DND-41 (cell line): ENCODE measurements around the gene PWWP2B.
"Not testable (repeated sequence)": the region's sequence is repeated elsewhere in the genome, so short reads cannot be mapped to it uniquely, and the experiment has no call there.

Experiments
- ATAC-seq: fragments of 200-7000 bp; cut with Tn5 transposase; 3 replicates; pipeline ENCODE4 v1.9.1; 2021; ENCODE audit warnings: low read depth; ENCODE audit not compliant: insufficient read depth
- DNase-seq: peaks from one replicate; pipeline ENCODE4 v3.0.0-alpha.2; 2020
- H2AFZ ChIP-seq: 2 replicates; pipeline ENCODE4 v1.6.0; 2012; ENCODE audit warnings: low read depth, low read length
- H3K27ac ChIP-seq: 2 replicates; pipeline ENCODE4 v1.5.1; 2012; ENCODE audit warnings: low read length, inconsistent platforms
- H3K27me3 ChIP-seq: fragments of 200-600 bp; sonication (generic); 2 replicates; pipeline ENCODE4 v1.6.0; 2012; ENCODE audit warnings: low read length, mild to moderate bottlenecking, inconsistent platforms; ENCODE audit not compliant: insufficient read depth, poor library complexity
- H3K36me3 ChIP-seq: 2 replicates; pipeline ENCODE4 v1.5.1; 2012; ENCODE audit warnings: low read length, inconsistent platforms; ENCODE audit not compliant: insufficient read depth
- H3K4me1 ChIP-seq: 2 replicates; pipeline ENCODE4 v1.5.1; 2012; ENCODE audit warnings: mild to moderate bottlenecking, low read length; ENCODE audit not compliant: insufficient read depth
- H3K4me2 ChIP-seq: 2 replicates; pipeline ENCODE4 v1.6.0; 2012; ENCODE audit warnings: mild to moderate bottlenecking, moderate library complexity, low read length, inconsistent platforms; ENCODE audit not compliant: insufficient read depth
- H3K4me3 ChIP-seq, 2 experiments: fragments of 200-600 bp in 1 of 2; shearing (Covaris generic) in 1 of 2; 2 replicates each; pipeline ENCODE4 v1.5.1; 2012 to 2016; ENCODE audit warnings: inconsistent platforms in 2 of 2, low read length in 2 of 2, mild to moderate bottlenecking in 2 of 2, low read depth in 1 of 2, moderate library complexity in 1 of 2
- H3K79me2 ChIP-seq: 2 replicates; pipeline ENCODE4 v1.6.0; 2012; ENCODE audit warnings: low read length, inconsistent platforms; ENCODE audit not compliant: insufficient read depth
- H3K9ac ChIP-seq: 2 replicates; pipeline ENCODE4 v1.6.0; 2012; ENCODE audit warnings: low read depth, mild to moderate bottlenecking, inconsistent platforms, low read length, moderate library complexity
- H3K9me3 ChIP-seq: 2 replicates; pipeline ENCODE4 v1.5.1; 2012; ENCODE audit warnings: low read length, moderate library complexity, mild to moderate bottlenecking, inconsistent platforms; ENCODE audit not compliant: insufficient read depth, severe bottlenecking
- H4K20me1 ChIP-seq: 2 replicates; pipeline ENCODE4 v1.6.0; 2012; ENCODE audit warnings: low read length; ENCODE audit not compliant: insufficient read depth
- EZH2 ChIP-seq: IDR thresholded peaks from 3 replicates; pipeline ENCODE4 v1.6.1; 2012; ENCODE audit warnings: borderline replicate concordance, low read depth, mild to moderate bottlenecking, moderate library complexity, low read length, inconsistent platforms; ENCODE audit not compliant: severe bottlenecking
- TF ChIP-seq, protein P1 (sequence below): IDR thresholded peaks from 2 replicates; pipeline ENCODE4 v1.5.1; 2012; ENCODE audit warnings: borderline replicate concordance, low read length, moderate library complexity, mild to moderate bottlenecking; ENCODE audit not compliant: poor library complexity, severe bottlenecking; ENCODE audit errors: extremely low read depth

Gene PWWP2B

DNA sequence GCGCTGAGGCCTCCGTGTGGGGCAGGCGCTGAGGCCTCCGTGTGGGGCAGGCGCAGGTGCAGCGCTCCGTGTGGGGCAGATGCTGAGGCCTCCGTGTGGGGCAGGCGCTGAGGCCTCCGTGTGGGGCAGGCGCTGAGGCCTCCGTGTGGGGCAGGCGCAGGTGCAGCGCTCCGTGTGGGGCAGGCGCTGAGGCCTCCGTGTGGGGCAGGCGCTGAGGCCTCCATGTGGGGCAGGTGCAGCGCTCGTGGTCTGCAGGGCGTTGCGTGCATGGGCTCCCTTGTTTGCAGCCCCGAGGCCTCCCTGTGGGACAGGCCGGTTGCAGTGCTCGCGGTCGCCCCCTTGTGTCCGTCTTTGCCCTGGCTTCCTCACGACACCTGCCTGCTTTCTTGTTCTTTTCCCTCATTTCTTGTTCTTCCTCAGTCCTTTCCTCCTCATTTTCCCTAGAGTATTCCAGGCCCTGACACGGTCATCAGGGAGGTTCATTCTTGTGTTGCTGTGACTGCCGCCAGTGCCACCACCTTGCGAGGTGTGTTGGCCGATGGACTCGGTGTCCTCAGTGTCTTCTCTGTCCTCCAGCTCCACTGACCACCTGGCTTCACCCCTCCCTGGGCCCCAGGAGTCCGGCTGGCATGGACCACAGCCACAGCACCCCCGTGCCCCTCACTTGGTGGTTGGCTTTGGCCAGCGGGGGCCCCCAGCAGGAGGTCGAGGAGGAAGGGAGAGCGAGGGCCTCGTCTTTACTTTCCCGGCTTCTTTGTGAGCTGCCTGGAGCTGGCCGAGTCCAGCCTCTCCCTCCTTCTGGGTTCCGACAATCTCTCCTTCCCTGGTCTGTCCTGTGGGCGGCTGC, 44.3 kb upstream of the PWWP2B start:
- not testable (repeated sequence) for H3K9ac ChIP-seq, H3K4me3 ChIP-seq, H3K36me3 ChIP-seq, H3K27ac ChIP-seq, H3K4me2 ChIP-seq, H3K9me3 ChIP-seq, H4K20me1 ChIP-seq, H3K79me2 ChIP-seq, H3K4me1 ChIP-seq, H2AFZ ChIP-seq, H3K27me3 ChIP-seq
- peak; percentile 76 for ATAC-seq
- TF ChIP-seq, protein P1, sequence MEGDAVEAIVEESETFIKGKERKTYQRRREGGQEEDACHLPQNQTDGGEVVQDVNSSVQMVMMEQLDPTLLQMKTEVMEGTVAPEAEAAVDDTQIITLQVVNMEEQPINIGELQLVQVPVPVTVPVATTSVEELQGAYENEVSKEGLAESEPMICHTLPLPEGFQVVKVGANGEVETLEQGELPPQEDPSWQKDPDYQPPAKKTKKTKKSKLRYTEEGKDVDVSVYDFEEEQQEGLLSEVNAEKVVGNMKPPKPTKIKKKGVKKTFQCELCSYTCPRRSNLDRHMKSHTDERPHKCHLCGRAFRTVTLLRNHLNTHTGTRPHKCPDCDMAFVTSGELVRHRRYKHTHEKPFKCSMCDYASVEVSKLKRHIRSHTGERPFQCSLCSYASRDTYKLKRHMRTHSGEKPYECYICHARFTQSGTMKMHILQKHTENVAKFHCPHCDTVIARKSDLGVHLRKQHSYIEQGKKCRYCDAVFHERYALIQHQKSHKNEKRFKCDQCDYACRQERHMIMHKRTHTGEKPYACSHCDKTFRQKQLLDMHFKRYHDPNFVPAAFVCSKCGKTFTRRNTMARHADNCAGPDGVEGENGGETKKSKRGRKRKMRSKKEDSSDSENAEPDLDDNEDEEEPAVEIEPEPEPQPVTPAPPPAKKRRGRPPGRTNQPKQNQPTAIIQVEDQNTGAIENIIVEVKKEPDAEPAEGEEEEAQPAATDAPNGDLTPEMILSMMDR: peak; percentile 75
- DNase-seq: peak; percentile 56

DNA sequence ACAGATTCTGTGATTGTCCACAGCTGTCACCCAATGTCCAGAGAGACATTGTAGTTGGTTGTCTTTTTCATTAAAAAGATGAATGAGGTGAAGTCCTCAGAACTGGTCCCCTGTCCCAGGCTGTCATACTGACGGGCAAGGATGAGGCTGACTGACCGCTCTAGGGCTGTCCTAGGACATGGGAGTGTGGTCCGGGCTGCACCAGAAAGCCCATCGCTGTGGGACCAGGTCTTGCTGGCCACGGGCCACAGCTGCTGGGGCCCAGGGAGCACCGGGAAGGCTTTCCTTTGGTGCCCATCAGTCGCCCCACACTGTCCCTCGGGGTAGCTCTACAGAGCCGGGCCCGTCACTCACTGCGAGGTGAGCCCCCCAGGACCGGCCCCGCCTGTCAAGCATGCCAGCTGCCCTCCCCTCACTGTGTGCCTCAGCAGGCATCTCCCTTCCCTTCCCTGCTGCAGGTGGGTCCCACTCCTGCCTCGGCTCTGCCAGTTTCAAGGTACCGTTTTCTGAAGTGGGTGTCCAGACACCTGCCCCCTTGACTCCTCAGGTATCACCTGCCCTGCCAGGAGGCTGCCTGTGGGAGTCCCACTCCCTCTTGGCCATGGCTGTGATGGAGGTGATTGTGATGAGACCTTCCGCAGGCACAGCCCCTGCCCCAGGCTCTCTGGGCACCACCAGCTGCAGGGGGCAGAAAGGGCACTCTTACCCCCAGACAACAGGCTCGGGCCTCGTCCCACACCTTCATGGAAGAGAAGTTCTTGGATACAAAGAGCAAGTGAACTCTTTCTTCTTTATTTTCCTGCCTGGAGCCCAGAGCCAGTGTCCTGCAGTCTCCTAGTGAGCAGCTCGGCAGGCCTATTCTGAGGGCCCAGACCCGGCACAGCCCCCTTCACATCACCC, 43.3 kb upstream of the PWWP2B start:
- no peak overlapping the region for H2AFZ ChIP-seq
- no peak overlapping the region for H3K9ac ChIP-seq
- no peaks in the 10 kb centered on the region for H3K4me1 ChIP-seq
- H3K9me3 ChIP-seq: no peaks in the 10 kb centered on the region
- H3K27ac ChIP-seq: no peak overlapping the region
- H3K4me3 ChIP-seq: no peak overlapping the region
- no peak overlapping the region for H3K4me2 ChIP-seq
- no peak for TF ChIP-seq EZH2
- TF ChIP-seq, protein P1: no peak
- H3K79me2 ChIP-seq: no peaks in the 10 kb centered on the region
- H3K36me3 ChIP-seq: peaks cover 5% of the 10 kb centered on the region; the same call in 1 of the 2 replicates
- no peak for ATAC-seq
- DNase-seq: no peak
- H3K27me3 ChIP-seq: no peaks in the 10 kb centered on the region
- no peaks in the 10 kb centered on the region; the same call in 1 of the 2 replicates for H4K20me1 ChIP-seq

DNA sequence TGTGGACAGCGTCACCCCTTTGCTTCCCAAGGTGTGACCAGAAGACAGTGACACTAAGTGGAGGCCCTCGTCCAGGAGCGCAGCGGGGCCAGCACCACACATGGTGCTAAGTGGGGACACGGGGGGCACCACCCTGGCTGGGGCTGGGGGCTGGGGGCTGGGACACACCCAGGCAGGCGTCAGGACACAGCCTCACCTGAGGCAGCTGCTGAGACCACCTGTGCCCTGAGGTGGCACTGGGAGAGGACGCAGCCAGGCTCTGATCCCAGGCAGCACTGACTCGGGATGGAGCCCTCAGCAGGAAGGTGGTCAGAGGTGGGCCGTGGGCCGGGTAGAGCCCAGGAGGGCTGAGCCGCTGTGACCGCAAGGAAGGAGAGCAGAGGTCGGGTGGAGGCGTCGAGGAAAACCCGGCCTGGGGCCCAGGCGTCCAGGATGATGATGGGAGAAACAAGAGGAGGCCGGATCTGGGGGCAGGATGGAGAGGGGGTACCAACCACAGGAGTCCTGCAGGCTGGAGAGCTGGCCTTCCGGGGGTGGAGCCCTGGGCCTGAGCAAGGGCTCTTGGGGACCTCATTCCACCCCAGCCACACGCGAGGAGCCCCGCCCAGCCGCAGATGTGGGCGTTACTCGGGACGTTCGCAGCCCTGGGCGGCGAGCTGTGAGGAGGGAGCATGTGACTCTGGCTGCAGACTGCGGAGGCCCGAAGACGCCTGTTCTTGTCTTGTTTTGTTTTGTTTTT, 42.5 kb upstream of the PWWP2B start:
- no peaks in the 10 kb centered on the region for H3K79me2 ChIP-seq
- no peak for ATAC-seq

More for the DNA sequence above, 42.5 kb upstream of the PWWP2B start:
- TF ChIP-seq, protein P1: no peak
- TF ChIP-seq EZH2: no peak
- Histone ChIP-seq H3K4me1 (no peaks in the 10 kb centered on the region), H3K27ac (no peak overlapping the region), H3K4me3 (no peak overlapping the region), H2AFZ (no peak overlapping the region), H4K20me1 (no peaks in the 10 kb centered on the region; the same call in 1 of the 2 replicates), H3K9me3 (no peaks in the 10 kb centered on the region), H3K27me3 (no peaks in the 10 kb centered on the region), H3K9ac (no peak overlapping the region), H3K4me2 (no peak overlapping the region), H3K36me3 (no peaks in the 10 kb centered on the region; the same call in 1 of the 2 replicates)
- no peak for DNase-seq
